Neuronal stem cell (in vitro differentiated cells): ENCODE data around the gene NWD2.

Source experiments
- DNase-seq: peaks from one replicate; pipeline ENCODE4 v3.0.0-alpha.2; 2013; ENCODE audit warnings: low spot score
- H2AFZ ChIP-seq: one replicate; pipeline ENCODE4 v1.6.1; 2013; ENCODE audit warnings: mild to moderate bottlenecking, low read length, inconsistent platforms
- H2AK5ac ChIP-seq: 2 replicates; pipeline ENCODE4 v1.6.1; 2013; ENCODE audit warnings: low read depth, mild to moderate bottlenecking, inconsistent platforms, low read length, moderate library complexity, mixed read lengths
- H2BK120ac ChIP-seq: 2 replicates; pipeline ENCODE4 v1.6.1; 2013; ENCODE audit warnings: low read depth, mild to moderate bottlenecking, inconsistent platforms, low read length, moderate library complexity, mixed read lengths
- H2BK12ac ChIP-seq: one replicate; pipeline ENCODE4 v1.6.1; 2013; ENCODE audit warnings: low read length, inconsistent platforms
- H2BK15ac ChIP-seq: 2 replicates; pipeline ENCODE4 v1.6.1; 2013; ENCODE audit warnings: mild to moderate bottlenecking, low read length, inconsistent platforms, mixed read lengths
- H2BK5ac ChIP-seq: one replicate; pipeline ENCODE4 v1.6.1; 2013; ENCODE audit warnings: inconsistent platforms, mild to moderate bottlenecking, low read length, moderate library complexity
- H3K14ac ChIP-seq: one replicate; pipeline ENCODE4 v1.6.1; 2013; ENCODE audit warnings: low read length, inconsistent platforms
- H3K18ac ChIP-seq: 2 replicates; pipeline ENCODE4 v1.6.1; 2013; ENCODE audit warnings: low read length, inconsistent platforms
- H3K23ac ChIP-seq: 2 replicates; pipeline ENCODE4 v1.6.1; 2013; ENCODE audit warnings: low read depth, mild to moderate bottlenecking, mixed read lengths, low read length, inconsistent platforms; ENCODE audit not compliant: poor library complexity
- H3K27ac ChIP-seq: replicated peaks from 3 replicates; pipeline ENCODE4 v1.5.1; 2013; ENCODE audit warnings: low read length, inconsistent platforms
- H3K27me3 ChIP-seq, 3 experiments: 2 replicates each; pipeline ENCODE4 v1.6.1; 2013; ENCODE audit warnings: low read length in 3 of 3, mild to moderate bottlenecking in 2 of 3, inconsistent platforms in 1 of 3, low read depth in 1 of 3, mixed read lengths in 1 of 3, moderate library complexity in 1 of 3; ENCODE audit not compliant: control insufficient read depth in 3 of 3, insufficient read depth in 3 of 3
- H3K36me3 ChIP-seq, 2 donors: replicated peaks in 1 of 2; 2 replicates each; pipeline ENCODE4 v1.6.1; 2013; ENCODE audit warnings: low read length in 2 of 2; ENCODE audit not compliant: control insufficient read depth in 2 of 2, insufficient read depth in 2 of 2
- H3K4ac ChIP-seq: 2 replicates; pipeline ENCODE4 v1.6.1; 2013; ENCODE audit warnings: inconsistent platforms, mild to moderate bottlenecking, low read length, moderate library complexity
- H3K4me1 ChIP-seq, 2 donors: 1 replicate in 1 of 2; 2 replicates in 1 of 2; pipeline ENCODE4 v1.6.1; 2013; ENCODE audit warnings: low read length in 2 of 2, low read depth in 1 of 2; ENCODE audit not compliant: control insufficient read depth in 2 of 2, insufficient read depth in 1 of 2
- H3K4me2 ChIP-seq: one replicate; pipeline ENCODE4 v1.6.1; 2013; ENCODE audit warnings: mild to moderate bottlenecking, low read length, inconsistent platforms; ENCODE audit not compliant: insufficient read depth, poor library complexity, severe bottlenecking
- H3K4me3 ChIP-seq, 2 donors: 2 replicates each; pipeline ENCODE4 v1.5.1; 2013; ENCODE audit warnings: low read length in 2 of 2, mild to moderate bottlenecking in 2 of 2, inconsistent platforms in 1 of 2, moderate library complexity in 1 of 2
- H3K79me1 ChIP-seq: one replicate; pipeline ENCODE4 v1.6.1; 2013; ENCODE audit warnings: low read depth, mild to moderate bottlenecking, inconsistent platforms, low read length, moderate library complexity
- H3K9ac ChIP-seq: one replicate; pipeline ENCODE4 v1.6.1; 2013; ENCODE audit warnings: mild to moderate bottlenecking, low read depth, low read length, inconsistent platforms; ENCODE audit not compliant: poor library complexity
- H3K9me3 ChIP-seq, 2 donors: replicated peaks in 1 of 2; 2 replicates each; pipeline versions ENCODE3 to v1.6.1; 2013; ENCODE audit warnings: low read length in 2 of 2, mild to moderate bottlenecking in 2 of 2, inconsistent platforms in 1 of 2, low read depth in 1 of 2, mixed read lengths in 1 of 2, moderate library complexity in 1 of 2; ENCODE audit not compliant: control insufficient read depth in 2 of 2, insufficient read depth in 1 of 2
- H4K8ac ChIP-seq: one replicate; pipeline ENCODE4 v1.6.1; 2013; ENCODE audit warnings: low read depth, mild to moderate bottlenecking, inconsistent platforms, low read length, moderate library complexity
- H4K91ac ChIP-seq: one replicate; pipeline ENCODE4 v1.6.1; 2013; ENCODE audit warnings: low read length, low read depth, mild to moderate bottlenecking, inconsistent platforms; ENCODE audit not compliant: poor library complexity
- WGBS, 2 donors: extraction: QIAGEN DNeasy Blood & Tissue Kit; methylation state at CpG; one replicate each; pipeline ENCODE4 v1.1.7; 2013; ENCODE audit warnings: missing lambda C conversion rate in 2 of 2, mixed read lengths in 1 of 2; ENCODE audit not compliant: insufficient read length in 2 of 2, insufficient replicate concordance in 1 of 2; ENCODE audit errors: extremely low coverage in 2 of 2; 5-methylcytosine and 5-hydroxymethylcytosine counted together

NWD2 gene

DNA sequence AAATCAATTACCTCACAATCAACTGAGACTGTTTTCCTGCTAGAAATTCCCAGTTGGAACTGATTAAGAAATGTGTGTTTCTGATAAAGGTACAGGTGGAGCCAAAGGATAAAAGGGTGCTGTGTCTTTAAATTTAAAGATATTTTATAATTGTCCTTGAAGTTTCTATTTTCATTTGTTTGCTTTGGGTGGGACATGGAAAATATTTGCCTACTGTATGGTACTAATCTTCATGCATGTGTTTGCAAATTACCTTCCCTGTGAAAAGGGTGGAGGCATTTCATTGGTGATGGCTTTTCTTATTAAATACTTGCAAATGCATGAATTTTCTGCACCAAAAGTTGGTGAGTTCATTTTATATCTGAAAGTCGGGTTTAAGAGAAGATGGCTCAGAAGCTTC, 225.7 kb downstream of the NWD2 start:
- Histone ChIP-seq H3K27ac (no peak overlapping the region), H3K4me2 (no peak overlapping the region), H2BK15ac (no peak overlapping the region), H2BK5ac (no peak overlapping the region), H2AFZ (no peak overlapping the region), H3K9me3 (no peaks in the 10 kb centered on the region), H3K4me1 (no peaks in the 10 kb centered on the region), H2AK5ac (no peak overlapping the region), H3K23ac (no peak overlapping the region), H2BK120ac (no peak overlapping the region), H3K18ac (no peak overlapping the region), H3K4ac (no peak overlapping the region), H3K14ac (no peak overlapping the region), H2BK12ac (no peak overlapping the region), H3K36me3 (no peaks in the 10 kb centered on the region), H4K91ac (no peak overlapping the region), H3K79me1 (no peaks in the 10 kb centered on the region), H3K9ac (no peak overlapping the region), H3K27me3 (peaks cover 0 to 3% (median 0%) of the 10 kb centered on the region in 3 experiments), H4K8ac (no peak overlapping the region), H3K4me3 (no peak overlapping the region)
- DNase-seq: no peak
- no CpG with 5 or more reads among the region's 1 CpG for WGBS, 2 donors

DNA sequence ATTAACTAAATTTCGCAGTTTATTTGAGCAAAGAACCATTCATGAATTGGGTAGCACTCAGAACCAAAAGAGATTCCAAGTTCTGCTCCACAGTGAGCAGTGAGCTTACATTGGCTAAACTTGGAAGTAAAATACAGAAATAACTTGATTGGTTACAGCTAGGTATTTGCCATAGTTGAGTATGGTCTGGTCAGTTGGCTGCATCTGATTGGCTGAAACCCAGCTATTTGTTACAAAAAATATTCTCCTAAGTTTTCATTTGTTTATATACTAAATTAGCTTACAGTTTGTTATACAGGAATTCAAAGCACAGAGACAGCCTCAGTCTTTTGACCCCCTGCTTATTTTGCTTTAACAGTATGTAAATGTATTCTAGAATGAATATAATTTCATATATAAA, 226.6 kb downstream of the NWD2 start:
- H3K4ac ChIP-seq: no peak overlapping the region
- H3K9me3 ChIP-seq: no peaks in the 10 kb centered on the region
- no peak overlapping the region for H3K14ac ChIP-seq
- H3K79me1 ChIP-seq: no peaks in the 10 kb centered on the region
- H3K4me3 ChIP-seq: no peak overlapping the region
- WGBS, 2 donors: no CpG with 5 or more reads among the region's 1 CpG
- H2BK5ac ChIP-seq: no peak overlapping the region
- H3K4me1 ChIP-seq: no peaks in the 10 kb centered on the region
- H3K27me3 ChIP-seq: peaks cover 0 to 3% (median 0%) of the 10 kb centered on the region in 3 experiments
- H3K4me2 ChIP-seq: no peak overlapping the region
- H2BK120ac ChIP-seq: no peak overlapping the region
- H3K27ac ChIP-seq: no peak overlapping the region
- H2BK15ac ChIP-seq: no peak overlapping the region
- no peaks in the 10 kb centered on the region for H3K36me3 ChIP-seq
- H2AK5ac ChIP-seq: no peak overlapping the region
- no peak for DNase-seq
- H2AFZ ChIP-seq: no peak overlapping the region
- H3K18ac ChIP-seq: no peak overlapping the region
- no peak overlapping the region for H4K8ac ChIP-seq
- no peak overlapping the region for H2BK12ac ChIP-seq
- H3K9ac ChIP-seq: no peak overlapping the region
- no peak overlapping the region for H4K91ac ChIP-seq
- no peak overlapping the region for H3K23ac ChIP-seq

DNA sequence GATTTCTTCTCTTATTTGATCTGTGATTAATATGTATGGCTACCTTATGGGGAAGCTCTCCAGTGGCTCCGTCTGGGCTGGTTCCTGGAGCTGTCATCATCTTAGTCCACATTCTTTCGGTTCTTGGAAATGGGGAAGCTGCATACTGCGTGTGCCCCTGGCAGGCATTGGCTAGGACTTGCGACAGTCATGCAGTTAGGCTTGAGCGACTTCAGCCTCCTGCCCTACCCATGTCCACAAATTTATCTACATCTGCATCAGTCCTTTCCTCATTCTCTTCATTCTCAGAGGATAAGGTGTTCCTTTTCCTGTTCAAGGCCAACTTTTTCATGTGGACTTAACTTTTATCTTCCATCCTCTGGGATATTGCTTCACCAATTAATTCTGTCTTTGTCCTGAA, 227.4 kb downstream of the NWD2 start:
- H3K4me1 ChIP-seq: no peaks in the 10 kb centered on the region
- H4K91ac ChIP-seq: no peak overlapping the region
- no peak overlapping the region for H3K9ac ChIP-seq
- H3K36me3 ChIP-seq: no peaks in the 10 kb centered on the region
- no peak overlapping the region for H2AK5ac ChIP-seq
- H2BK120ac ChIP-seq: no peak overlapping the region
- H2BK15ac ChIP-seq: no peak overlapping the region
- H2BK5ac ChIP-seq: no peak overlapping the region
- no peak overlapping the region for H3K4ac ChIP-seq
- H3K9me3 ChIP-seq: no peaks in the 10 kb centered on the region
- WGBS, 2 donors: no CpG with 5 or more reads among the region's 5 CpGs
- H3K14ac ChIP-seq: no peak overlapping the region
- H3K79me1 ChIP-seq: no peaks in the 10 kb centered on the region
- no peak overlapping the region for H3K18ac ChIP-seq
- H3K27me3 ChIP-seq: peaks cover 0 to 3% (median 0%) of the 10 kb centered on the region in 3 experiments
- H3K4me2 ChIP-seq: no peak overlapping the region
- no peak for DNase-seq
- no peak overlapping the region for H3K27ac ChIP-seq
- no peak overlapping the region for H3K4me3 ChIP-seq
- no peak overlapping the region for H2AFZ ChIP-seq
- H2BK12ac ChIP-seq: no peak overlapping the region
- no peak overlapping the region for H3K23ac ChIP-seq
- H4K8ac ChIP-seq: no peak overlapping the region

DNA sequence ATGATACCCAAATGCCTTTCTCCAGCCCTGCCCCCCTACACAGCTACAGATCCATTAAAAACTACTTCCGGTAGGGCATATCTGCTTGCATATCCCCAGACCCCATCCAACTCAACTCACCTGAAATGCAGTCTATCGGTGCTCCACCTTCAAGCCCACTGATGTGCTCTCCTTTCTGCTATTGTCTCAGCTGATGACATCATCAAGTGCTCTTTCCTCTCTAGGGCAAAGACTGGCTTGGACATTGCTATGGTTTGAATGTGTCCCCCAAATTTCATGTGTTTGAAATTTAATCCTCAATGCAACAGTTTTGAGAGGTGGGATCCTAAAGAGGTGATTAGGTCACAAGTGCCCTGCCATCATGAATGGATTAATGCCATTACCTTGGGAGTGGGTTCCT, 229.3 kb downstream of the NWD2 start:
- H3K36me3 ChIP-seq: no peaks in the 10 kb centered on the region
- no peak for DNase-seq
- no peak overlapping the region for H3K27ac ChIP-seq
- H2BK120ac ChIP-seq: no peak overlapping the region
- no peak overlapping the region for H2BK15ac ChIP-seq
- H3K23ac ChIP-seq: no peak overlapping the region
- no CpG with 5 or more reads among the region's 2 CpGs for WGBS, 2 donors
- no peak overlapping the region for H2AFZ ChIP-seq
- no peaks in the 10 kb centered on the region for H3K4me1 ChIP-seq
- no peak overlapping the region for H3K14ac ChIP-seq
- no peak overlapping the region for H4K8ac ChIP-seq
- no peak overlapping the region for H3K18ac ChIP-seq
- no peak overlapping the region for H3K9ac ChIP-seq
- H2BK12ac ChIP-seq: no peak overlapping the region
- peaks cover 0 to 3% (median 0%) of the 10 kb centered on the region in 3 experiments for H3K27me3 ChIP-seq
- no peak overlapping the region for H3K4me3 ChIP-seq
- H4K91ac ChIP-seq: no peak overlapping the region
- H2AK5ac ChIP-seq: no peak overlapping the region
- no peak overlapping the region for H2BK5ac ChIP-seq
- no peak overlapping the region for H3K4ac ChIP-seq
- H3K79me1 ChIP-seq: no peaks in the 10 kb centered on the region
- no peak overlapping the region for H3K4me2 ChIP-seq
- no peaks in the 10 kb centered on the region for H3K9me3 ChIP-seq
